Breast epithelium (tissue), 4 donors: ENCODE measurements around the gene TANGO6. TPM values are rescaled to one million over a fixed set of nuclear protein-coding genes. Genes with fewer than 3 reads are reported as not detected.

Experiments
- DNase-seq, 2 donors: peaks; one replicate each; pipeline ENCODE4 v3.0.0-alpha.2; 2019; ENCODE audit warnings: low spot score in 2 of 2
- H3K27ac ChIP-seq, 2 donors: fragments of 200-600 bp; sonication (generic) in 1 of 2; one replicate each; pipeline ENCODE4 v1.5.1; 2016 to 2019; ENCODE audit warnings: mild to moderate bottlenecking in 1 of 2
- H3K27me3 ChIP-seq, 2 donors: fragments of 200-600 bp; sonication (generic) in 1 of 2; one replicate each; pipeline versions ENCODE4 v1.5.1 to v1.6.0; 2017 to 2019; ENCODE audit warnings: control low read depth in 1 of 2, mild to moderate bottlenecking in 1 of 2
- H3K36me3 ChIP-seq: fragments of 200-600 bp; one replicate; pipeline ENCODE4 v1.5.1; 2019
- H3K4me1 ChIP-seq, 2 donors: fragments of 200-600 bp; sonication (generic); one replicate each; pipeline ENCODE4 v1.5.1; 2016 to 2019; ENCODE audit warnings: control low read depth in 1 of 2
- H3K4me3 ChIP-seq, 3 donors: fragments of 200-600 bp; sonication (generic); 1 replicate in 2 of 3; 2 replicates in 1 of 3; pipeline ENCODE4 v1.5.1; 2016 to 2019; ENCODE audit warnings: mild to moderate bottlenecking in 3 of 3, moderate library complexity in 2 of 3
- H3K9me3 ChIP-seq, 2 donors: fragments of 200-600 bp; sonication (generic) in 1 of 2; one replicate each; pipeline ENCODE4 v1.5.1; 2016 to 2019; ENCODE audit warnings: control low read depth in 1 of 2
- CTCF ChIP-seq, 3 donors: fragments of 450-650 bp; IDR thresholded peaks; one replicate each; pipeline ENCODE4 v1.5.1; 2016 to 2017; ENCODE audit warnings: antibody characterized with exemption in 3 of 3, mild to moderate bottlenecking in 3 of 3, moderate library complexity in 3 of 3
- POLR2A ChIP-seq: fragments of 450-650 bp; IDR thresholded peaks from one replicate; pipeline ENCODE4 v1.6.1; 2016; ENCODE audit warnings: antibody characterized with exemption, mild to moderate bottlenecking, moderate library complexity
- POLR2AphosphoS5 ChIP-seq, 3 donors: sonication (generic); formaldehyde crosslinking; IDR thresholded peaks; one replicate each; pipeline ENCODE4 v1.6.1; 2017; ENCODE audit warnings: antibody characterized with exemption in 3 of 3
- intact Hi-C: fragments of 100-400 bp; cut with DNase I; formaldehyde crosslinking; loops from one replicate; pipeline ENCODE4 v1.15.1; 2023; ENCODE audit warnings: low total_unique reads
- total RNA-seq, 3 donors: library from RNA; depleted of rRNA; stranded (reverse); fragments of >200 nt; gene quantifications; one replicate each; pipeline ENCODE4 v1.1.0, GENCODE V29; 2016

Gene TANGO6
- total RNA-seq, 3 donors from 2014 or later: 13.4 to 26.1 (median 24.6) TPM

GRCh38 chr16:69109486-69110270 is 266.3 kb downstream of the TANGO6 start:
- H3K27me3 ChIP-seq: peaks cover 0 to 3% of the 10 kb centered on the region in 2 donors
- no peak for TF ChIP-seq CTCF (IDR thresholded peaks at IDR 0.05)
- TF ChIP-seq POLR2A: no peak
- no peak for TF ChIP-seq POLR2AphosphoS5 (IDR thresholded peaks at IDR 0.05)
- peak overlapping the region in 1 of 2 donors; percentile 19 for H3K27ac ChIP-seq
- no peaks in the 10 kb centered on the region for H3K9me3 ChIP-seq
- no peak for DNase-seq
- H3K4me3 ChIP-seq: peak overlapping the region in 1 of 3 donors; percentile 31
- intact Hi-C loops: no loop called here
- H3K4me1 ChIP-seq: peaks cover 11 to 14% of the 10 kb centered on the region in 2 donors
- no peaks in the 10 kb centered on the region for H3K36me3 ChIP-seq

GRCh38 chr16:69110406-69110805 is 267.1 kb downstream of the TANGO6 start:
- no peaks in the 10 kb centered on the region for H3K9me3 ChIP-seq
- H3K4me3 ChIP-seq: no peak overlapping the region
- no peak for DNase-seq
- H3K27me3 ChIP-seq: peaks cover 0 to 3% of the 10 kb centered on the region in 2 donors
- H3K4me1 ChIP-seq: peaks cover 11 to 14% of the 10 kb centered on the region in 2 donors
- no peaks in the 10 kb centered on the region for H3K36me3 ChIP-seq
- H3K27ac ChIP-seq: no peak overlapping the region
- TF ChIP-seq CTCF (IDR thresholded peaks at IDR 0.05): no peak
- intact Hi-C loops: no loop called here

- Histone ChIP-seq H3K4me3 (no peak overlapping the region), H3K27ac (peak overlapping the region in 1 of 2 donors; percentile 41), H3K36me3 (no peaks in the 10 kb centered on the region), H3K27me3 (peaks cover 0 to 3% of the 10 kb centered on the region in 2 donors), H3K4me1 (peaks cover 11 to 13% of the 10 kb centered on the region in 2 donors), H3K9me3 (no peaks in the 10 kb centered on the region)
- intact Hi-C loops: no loop called here
- no peak for TF ChIP-seq POLR2A
- no peak for TF ChIP-seq CTCF (IDR thresholded peaks at IDR 0.05)
- TF ChIP-seq POLR2AphosphoS5 (IDR thresholded peaks at IDR 0.05): no peak
- no peak for DNase-seq
Observed at GRCh38 chr16:69111216-69111875, 268.0 kb downstream of the TANGO6 start.

- TF ChIP-seq POLR2AphosphoS5 (IDR thresholded peaks at IDR 0.05) (no peak), POLR2A (no peak), CTCF (IDR thresholded peaks at IDR 0.05) (no peak)
- H3K4me1 ChIP-seq: peaks cover 9 to 11% of the 10 kb centered on the region in 2 donors
- intact Hi-C loops: no loop called here
- peak overlapping the region; percentile 41 to 54 for H3K27ac ChIP-seq
- H3K27me3 ChIP-seq: no peaks in the 10 kb centered on the region
- no peaks in the 10 kb centered on the region for H3K36me3 ChIP-seq
- no peak overlapping the region for H3K4me3 ChIP-seq
- H3K9me3 ChIP-seq: no peaks in the 10 kb centered on the region
- no peak for DNase-seq
Observed at GRCh38 chr16:69111876-69112230, 268.5 kb downstream of the TANGO6 start.
